Ecto neural progenitor cell (in vitro differentiated cells): ENCODE data around the gene PRPF4.
A peak's percentile ranks its signal among the peaks of the same experiment; 100 is the strongest.
"Not testable (repeated sequence)": the region's sequence is repeated elsewhere in the genome, so short reads cannot be mapped to it uniquely, and the experiment has no call there.

ENCODE experiments used
- DNase-seq: peaks from one replicate; pipeline ENCODE4 v3.0.0-alpha.2; 2018; ENCODE audit warnings: low spot score

The PRPF4 gene

DNA sequence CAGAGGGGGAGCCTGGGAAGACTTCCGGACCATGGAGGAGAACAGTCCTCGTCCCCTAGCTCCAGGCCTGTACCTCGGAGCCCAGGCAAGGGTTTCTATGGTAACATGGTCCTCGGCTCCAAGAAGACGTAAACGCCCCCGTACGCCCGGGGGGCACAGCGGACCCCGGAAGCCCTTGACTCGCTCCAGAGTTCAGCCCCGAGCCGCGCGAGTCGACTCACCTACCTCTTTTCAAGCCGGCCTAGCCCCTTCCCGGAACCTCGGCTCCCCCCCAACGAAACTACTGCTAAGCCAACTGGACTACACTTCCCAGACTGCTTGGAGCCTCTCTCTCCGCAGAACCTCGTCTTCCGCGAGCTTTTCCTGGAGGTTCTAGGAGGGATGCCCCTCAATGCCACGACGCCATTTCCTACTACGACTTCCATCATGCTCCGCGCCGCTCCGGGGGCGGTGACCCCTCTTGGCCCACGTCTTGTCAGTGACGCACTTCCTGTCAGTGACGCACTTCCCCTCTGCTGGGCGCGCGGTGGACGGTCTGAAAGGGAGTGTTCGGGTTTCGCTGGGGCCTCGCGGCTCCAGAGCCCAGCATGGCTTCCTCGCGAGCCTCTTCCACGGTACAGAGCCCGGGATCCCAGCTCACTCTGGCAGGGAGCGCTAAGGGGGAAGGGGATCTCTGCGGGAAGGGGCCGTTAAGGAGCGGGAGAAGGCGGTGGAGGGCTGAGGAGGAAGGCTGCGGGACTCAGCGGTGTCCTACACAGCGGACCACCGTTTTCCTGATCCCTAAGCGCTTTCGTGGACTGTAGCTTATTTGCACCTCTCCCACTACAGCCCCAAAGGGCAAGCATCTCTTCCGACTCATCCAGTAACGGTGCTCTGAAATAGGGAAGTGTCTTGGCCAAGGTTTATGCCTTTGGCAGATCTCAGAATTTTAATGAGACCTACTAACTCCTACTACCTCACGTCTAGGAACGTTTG is at the start of gene PRPF4, which contains the start of gene CDC26:
Gene PRPF4 (plus strand): TSS at position 502 of the 975 bp plus-strand sequence. CDS start 86 bp downstream, at position 588.
Gene CDC26 (minus strand): TSS at position 416 of the 975 bp plus-strand sequence. CDS start 3,065 bp downstream, outside the sequence.
- peak; percentile 98 for DNase-seq

DNA sequence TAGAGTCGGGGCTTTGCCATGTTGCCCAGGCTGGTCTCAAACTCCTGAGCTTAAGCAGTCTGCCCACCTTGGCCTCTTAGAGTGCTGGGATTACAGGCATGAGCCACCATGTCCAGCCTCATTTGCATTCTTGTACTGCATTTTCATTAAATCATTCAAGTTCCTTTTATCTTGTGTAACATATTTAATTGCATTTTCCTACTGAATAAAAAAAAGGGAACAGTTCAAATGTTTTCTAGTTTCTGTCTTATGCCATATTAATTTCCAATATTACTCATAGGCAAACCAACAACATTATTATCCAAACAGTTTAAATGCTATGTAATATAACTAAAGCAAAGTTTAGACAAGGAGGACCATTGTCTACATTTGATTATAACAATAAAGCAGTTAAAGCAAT is 48.0 kb upstream of the PRPF4 start:
- no peak for DNase-seq

DNA sequence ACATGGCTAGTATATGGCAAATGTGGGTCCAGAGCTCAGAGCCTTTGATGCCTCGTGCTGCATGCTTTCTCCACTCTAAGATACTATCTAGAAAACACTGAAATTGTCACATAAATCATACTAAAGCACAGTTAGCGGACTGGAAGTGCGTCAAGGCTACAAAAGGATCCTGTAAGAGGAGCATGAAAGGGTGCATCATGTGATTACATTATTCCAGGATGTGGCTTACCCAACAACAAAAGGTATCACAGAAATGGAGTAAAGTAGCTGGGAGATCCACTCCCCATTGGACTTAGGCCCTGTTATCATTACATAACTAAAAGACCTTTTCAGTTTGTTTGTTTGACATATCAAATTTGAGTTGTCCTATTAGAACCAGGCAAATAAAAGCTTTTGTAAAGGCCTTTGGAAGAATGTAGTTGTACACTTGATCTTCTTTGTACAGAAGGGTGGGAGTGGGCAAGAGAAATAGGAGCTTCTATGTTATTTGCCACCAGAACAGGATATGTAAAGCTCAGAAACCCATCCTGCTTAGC is 47.3 kb upstream of the PRPF4 start:
- no peak for DNase-seq

DNA sequence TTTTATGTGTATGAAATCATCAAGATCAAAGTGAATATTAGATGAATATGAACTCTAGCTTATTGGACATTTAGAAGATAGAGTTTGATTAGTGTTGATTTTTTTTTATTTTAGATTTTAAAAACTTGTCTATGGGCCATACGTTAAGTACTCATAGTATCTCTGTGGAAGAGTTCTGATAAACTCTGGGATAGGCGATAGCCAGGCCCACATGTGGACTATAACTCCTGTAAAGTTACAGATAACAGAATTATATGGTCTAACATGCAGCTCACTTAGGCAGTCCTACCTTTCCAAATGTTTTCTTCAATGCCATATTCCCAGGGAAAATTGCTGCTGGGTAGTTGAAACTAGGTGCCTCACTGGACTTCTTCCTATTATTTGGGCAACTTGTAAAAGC is 43.8 kb upstream of the PRPF4 start:
- no peak for DNase-seq

DNA sequence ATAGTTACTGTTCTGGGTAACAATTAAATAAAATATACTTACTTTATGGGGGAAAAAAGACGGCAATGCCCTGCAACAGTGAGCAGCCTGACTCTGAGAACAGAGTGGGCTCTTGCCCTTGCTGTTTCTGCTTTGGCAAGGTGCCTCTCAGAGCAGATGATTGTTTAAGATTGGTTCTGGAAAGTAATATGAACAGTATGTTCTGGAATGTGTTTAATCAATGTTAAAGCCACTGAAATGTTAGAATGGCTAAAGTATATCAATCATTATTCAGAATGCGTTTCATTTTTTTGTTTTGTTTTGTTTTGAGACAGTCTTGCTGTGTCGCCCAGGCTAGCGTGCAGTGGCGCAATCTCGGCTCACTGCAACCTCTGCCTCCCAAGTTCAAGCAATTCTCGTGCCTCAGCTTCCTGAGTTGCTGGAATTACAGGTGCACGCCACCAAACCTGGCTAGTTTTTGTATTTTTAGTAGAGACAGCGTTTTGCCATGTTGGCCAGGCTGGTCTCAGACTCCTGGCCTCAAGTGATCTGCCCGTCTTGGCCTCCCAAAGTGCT is 39.7 kb upstream of the PRPF4 start:
- DNase-seq, result not testable (repeated sequence)

DNA sequence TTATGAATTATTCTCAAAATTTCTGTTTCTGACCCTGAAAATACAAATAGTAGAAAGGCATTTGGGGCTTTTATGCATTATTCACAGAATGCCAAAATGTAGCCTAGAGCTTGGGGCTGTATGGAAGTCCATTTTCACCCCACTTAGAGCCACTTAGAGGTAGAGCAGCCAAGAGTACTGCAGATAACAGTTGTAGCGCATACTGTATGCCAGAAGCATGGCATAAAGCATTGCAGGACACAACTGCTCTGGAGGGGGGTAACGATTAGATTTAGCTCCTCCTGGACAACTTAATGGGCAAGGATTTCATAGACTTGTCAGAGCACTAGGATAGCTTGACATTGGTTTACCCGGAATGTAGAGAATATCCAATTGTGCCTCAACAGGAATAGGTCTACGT is 38.4 kb upstream of the PRPF4 start:
- DNase-seq, result no peak

DNA sequence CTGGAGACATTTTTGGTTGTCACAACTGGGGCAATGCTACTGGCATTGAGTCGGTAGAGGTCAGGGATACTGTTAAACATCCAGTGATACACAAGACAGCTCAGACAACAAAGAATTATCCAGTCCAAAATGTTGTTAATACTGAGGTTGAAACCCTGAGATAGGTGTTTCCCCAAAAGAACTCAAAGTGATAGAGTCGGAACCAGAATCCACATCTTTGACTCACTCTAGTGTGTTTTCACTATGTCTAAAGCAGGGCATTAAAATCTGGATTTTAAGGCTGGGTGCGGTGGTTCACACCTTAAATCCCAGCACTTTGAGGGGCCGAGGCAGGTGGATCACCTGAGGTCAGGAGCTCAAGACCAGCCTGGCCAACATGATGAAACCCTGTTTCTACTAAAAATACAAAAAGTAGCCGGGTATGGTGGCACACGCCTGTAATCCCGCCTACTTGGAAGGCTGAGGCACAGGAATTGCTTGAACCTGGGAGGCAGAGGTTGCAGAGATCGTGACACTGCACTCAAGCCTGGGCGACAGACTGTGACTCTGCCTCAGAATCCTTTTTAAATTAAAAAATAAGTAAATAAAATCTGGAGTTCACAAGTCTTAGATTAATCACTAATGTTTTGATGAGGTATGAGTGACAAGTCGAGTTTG is 37.1 kb upstream of the PRPF4 start:
- no peak for DNase-seq

DNA sequence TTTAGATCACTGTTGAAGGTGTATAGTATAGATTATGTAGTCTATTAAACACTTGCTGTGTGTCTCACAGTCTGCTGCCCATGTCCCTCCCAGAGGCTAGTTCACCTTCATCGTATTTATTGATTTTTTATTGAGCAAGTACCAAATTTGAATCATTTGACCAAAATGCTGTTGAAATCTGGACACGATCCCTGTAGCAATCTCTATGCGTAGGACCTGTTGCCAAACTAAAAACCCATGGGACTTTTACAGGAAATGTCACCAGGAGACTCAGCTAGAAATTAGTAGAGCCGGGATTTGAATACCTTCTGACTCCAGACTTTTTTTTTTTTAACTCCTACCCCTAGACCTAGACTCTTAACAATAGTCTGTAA is 36.6 kb upstream of the PRPF4 start:
- DNase-seq, result no peak

DNA sequence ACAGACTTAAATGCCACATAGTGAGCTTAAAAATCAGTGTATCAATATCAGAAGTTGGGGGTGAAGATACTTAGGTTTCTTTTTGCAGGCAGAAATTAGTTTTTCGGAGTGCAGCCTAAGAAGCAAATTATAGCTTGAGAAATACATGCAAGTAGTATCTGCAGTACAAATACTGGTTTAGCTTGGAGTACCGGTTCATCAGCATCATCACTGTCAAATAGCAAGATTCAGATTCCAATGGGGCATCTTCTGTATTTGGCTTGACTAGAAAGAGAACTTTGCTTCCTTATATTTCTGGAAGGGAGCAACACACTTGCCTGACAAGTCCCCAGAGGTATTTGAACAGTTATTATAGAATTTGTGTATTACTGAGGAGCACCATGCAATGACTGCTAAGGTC is 34.3 kb upstream of the PRPF4 start:
- no peak for DNase-seq

DNA sequence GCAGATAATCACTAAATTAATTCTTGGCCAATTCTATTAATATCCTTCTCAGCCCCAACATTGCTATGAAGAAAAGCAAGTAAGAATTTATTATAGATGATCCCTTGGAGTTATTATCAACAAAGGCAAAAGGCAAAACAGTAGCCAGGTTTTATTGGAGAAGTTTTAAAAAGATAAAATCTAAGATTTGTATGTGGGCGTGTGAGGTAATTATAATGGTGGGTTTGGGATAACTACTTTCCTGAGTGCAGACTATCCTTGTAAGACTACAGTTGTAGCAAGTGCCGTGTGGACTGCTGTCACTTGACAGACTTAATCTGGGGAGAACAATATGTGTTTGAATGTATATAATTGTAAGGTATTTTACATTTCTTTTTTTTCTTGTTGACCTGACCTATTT is 30.9 kb upstream of the PRPF4 start:
- DNase-seq, result no peak

DNA sequence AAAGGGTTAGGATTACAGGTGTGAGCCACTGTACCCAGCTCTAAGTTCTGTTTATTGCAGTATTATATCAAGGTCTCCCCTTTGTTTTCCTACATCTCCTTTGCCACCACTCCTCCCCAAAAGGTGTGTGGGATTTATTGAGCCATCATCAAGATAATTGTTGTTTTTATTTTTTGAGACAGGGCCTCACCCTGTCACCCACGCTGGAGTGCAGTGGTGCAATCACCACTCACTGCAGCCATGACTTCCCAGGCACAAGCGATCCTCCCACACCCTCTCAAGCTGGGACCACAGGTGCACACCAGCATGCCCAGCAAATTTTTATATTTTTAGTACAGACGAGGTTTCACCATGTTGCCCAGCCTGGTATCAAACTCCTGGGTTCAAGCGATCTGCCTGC is 29.6 kb upstream of the PRPF4 start:
- no peak for DNase-seq

DNA sequence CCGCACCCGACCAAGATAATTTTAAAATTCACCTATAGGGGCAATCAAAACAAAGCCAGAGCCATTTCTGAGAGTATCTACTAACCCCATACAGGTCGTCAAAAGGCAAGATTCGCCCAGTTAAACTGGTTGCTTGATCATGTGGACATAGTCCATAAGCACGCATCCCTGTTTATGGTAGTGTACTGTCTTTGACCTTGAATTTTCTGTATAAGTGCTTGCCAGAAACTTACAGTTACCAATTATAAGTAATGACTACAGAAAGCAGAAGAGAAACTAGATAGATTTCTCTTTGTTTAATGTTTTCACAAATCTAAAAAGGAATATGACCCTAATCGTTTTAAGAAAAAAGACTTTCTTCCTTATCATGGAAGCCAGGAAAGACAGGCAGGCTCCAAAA is 28.5 kb upstream of the PRPF4 start:
- no peak for DNase-seq

DNA sequence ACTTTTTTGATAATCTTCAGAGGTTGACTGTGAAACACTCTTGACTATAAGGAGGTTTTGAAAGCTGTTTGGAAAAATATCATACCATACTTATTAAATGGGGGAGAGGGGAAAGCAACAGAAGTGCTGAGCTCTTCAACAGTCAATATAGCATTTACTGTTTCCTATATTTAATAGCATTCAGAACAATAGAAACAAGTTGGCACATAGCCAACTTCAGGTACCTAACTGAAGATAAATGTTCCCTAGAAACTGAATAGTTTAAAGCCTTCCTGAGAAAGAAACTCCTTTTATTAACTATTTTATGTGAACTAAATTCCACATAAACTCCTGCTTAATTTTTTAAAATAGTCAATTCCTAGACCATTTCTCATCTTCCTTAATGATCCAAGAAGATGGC is 27.8 kb upstream of the PRPF4 start:
- no peak for DNase-seq

DNA sequence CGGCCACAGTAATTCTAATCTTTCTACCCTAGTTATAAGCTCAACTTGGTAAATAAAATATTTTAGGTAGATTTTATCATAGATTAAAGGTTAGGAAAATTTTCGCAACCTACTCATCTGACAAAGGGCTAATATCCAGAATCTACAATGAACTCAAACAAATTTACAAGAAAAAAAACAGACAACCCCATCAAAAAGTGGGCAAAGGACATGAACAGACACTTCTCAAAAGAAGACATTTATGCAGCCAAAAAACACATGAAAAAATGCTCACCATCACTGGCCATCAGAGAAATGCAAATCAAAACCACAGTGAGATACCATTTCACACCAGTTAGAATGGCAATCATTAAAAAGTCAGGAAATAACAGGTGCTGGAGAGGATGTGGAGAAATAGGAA is 25.8 kb upstream of the PRPF4 start:
- not testable (repeated sequence) for DNase-seq

DNA sequence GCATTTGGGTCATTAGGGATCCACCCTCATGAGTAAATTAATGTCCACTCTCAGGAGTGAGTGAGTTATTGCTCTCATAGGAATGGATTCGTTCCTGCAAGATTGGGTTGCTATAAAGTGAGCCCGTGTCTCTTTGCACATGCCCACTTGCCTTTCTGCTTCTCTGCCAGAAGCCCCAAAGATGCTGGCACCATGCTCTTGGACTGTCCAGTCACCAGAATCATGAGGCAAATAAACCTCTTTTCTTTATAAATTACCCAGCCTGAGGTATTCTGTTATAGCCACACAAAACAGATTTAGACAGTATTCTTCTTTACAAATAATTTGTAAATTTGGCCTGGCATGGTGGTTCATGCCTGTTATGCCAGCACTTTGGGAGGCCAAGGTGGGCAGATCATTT is 24.7 kb upstream of the PRPF4 start:
- no peak for DNase-seq

DNA sequence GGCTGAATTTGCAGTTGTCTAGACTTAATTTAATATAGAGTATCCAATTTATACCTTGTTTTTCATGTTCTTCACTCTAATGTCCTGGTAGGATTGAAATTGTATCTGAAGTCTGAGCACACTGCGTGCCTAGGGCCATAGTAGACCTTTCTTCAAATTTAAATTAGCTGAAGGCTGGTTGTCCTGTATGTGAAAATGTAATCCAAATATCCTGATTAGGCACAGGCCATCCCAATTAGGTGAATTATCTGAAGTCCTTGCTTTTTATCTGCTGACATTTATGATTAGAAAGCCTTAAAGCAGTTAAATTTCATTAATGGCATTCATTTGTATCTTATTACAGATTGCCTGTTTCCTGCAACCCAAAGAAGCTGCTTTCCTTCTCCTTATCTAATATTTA is 20.5 kb upstream of the PRPF4 start:
- DNase-seq, result no peak

DNA sequence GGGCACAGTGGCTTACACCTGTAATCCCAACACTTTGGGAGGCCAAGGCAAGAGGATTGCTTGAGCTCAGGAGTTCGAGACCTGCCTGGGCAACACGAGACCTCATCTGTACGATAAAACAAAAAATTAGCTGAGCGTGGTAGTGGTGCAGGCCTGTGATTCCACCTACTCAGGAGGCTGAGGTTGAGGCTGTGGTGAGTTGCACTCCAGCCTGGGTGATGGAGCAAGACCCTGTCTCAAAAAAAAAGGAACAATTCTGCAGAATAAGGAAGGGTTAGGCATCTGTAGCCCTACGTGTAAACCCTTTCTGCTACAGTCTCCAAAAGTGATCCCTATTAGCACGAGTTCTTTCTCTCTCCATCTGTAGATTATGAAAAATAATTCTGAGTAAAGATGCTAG is 20.0 kb upstream of the PRPF4 start:
- DNase-seq, result no peak

DNA sequence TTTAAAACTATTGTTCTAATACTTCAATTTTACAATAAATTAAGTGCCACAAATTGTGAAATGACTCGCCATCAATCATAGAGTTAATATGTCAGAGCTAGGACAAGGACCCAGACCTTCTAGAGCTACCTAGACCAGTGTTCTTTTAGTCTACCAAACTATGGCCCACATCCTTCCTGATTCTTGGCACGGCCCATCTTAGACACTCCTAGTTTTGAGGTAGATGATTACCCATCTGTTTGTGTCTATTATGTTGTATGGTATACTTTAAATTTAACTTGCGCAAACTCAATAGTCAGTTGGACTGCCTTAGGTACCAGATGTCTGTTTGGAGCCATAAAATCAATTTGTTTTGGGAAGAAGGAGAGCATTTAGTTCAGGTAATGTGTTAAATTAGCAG is 17.6 kb upstream of the PRPF4 start:
- DNase-seq, result no peak

DNA sequence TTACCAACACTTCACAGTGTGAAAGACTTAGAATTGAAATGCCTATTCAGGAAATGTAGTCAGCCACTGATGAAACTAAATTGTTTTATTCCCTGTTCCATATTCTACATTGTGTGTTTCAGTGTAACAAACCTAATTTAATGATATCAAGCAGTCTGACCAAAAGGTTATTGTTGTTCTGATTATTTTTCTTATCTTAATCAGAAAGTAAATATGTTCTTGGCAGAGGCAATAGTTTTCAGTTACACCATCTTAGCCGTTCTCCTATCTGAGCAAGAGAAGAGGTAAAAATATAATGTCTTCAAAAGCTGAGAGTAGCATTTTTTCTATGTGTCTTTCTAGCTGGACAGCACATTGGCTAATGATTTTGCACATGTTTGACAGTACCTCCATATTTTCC is 17.2 kb upstream of the PRPF4 start:
- DNase-seq, result no peak

DNA sequence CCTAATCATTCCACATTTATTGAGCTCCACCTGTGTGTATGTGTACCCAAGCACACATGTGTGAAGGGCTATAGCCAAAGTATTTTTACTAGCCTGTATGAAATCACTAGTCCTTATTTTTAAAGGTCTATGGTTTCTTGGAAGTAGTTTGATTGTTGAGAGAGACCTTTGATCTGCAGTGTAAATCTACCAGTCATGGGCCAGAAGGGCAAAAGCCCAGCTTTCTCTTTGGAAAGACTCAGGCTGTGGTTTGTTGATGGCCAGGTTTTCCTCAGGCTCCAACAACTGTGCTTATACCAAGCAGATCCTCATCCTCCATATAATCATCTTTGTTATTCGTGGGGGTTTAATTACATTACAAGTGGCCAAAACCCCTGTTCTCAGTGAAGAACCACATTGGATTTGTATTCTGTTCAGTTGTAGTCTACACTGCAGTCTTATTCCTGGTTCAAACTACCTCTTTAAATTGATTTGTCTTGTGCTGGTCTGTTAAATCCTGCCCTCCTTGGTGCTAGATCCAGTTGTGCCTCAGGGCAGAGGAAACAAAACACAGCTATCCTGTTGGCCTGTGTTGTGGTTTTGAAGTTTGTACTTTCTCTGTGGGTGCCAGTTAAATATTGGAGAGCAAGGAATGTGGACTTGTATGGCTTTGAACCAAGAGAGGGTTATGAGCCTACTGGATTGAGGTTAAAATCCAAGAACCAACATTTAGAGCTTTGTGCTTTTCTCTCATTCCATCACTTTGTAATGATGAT is 13.4 kb upstream of the PRPF4 start:
- no peak for DNase-seq

DNA sequence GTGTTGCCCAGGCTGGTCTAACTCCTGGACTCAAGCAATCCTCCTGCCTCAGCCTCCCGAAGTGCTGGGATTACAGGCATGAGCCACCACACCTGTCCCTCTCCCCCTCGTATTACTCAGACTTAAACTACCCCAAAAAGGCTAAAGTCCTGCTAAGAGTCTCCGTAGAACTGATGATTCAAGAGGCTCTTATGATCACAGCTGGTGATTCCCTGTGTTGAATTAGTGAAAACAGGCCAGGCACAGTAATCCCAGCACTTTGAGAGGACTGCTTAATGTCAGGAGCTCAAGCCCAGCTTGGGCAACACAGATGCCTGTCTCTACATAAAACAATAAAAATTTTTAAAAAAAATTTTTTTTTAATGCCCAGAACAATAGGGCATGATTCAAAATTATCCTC is 9.3 kb upstream of the PRPF4 start:
- DNase-seq, result no peak
